Left ventricle myocardium superior (tissue), 1 donor: Measurements from ENCODE around the gene RND3. TPM values are rescaled to one million over a fixed set of nuclear protein-coding genes. Genes with fewer than 3 reads are reported as not detected.

ENCODE experiments used
- ATAC-seq: fragments of 200-7000 bp; cut with Tn5 transposase; one replicate; pipeline ENCODE4 v1.9.1; 2020; ENCODE audit warnings: mild to moderate bottlenecking, moderate library complexity
- DNase-seq: peaks from one replicate; pipeline ENCODE4 v3.0.0-alpha.2; 2020
- intact Hi-C: fragments of 100-400 bp; cut with micrococcal nuclease; formaldehyde crosslinking; loops from one replicate; pipeline ENCODE4 v1.11.0; 2022
- total RNA-seq: library from RNA; stranded (reverse); fragmentation: NEBNext Ultra II Directional; extraction: Animal tissue kit (Norgen Biotek cat#: 25700); gene quantifications from one replicate; pipeline ENCODE4 v1.2.1, GENCODE V29; 2021
- donor health status: DM: no; HTN: yes; CAD: no; lungs with severe emphysema.

RND3 gene
- total RNA-seq, 1 donor from 2014 or later = 25.1 TPM

DNA sequence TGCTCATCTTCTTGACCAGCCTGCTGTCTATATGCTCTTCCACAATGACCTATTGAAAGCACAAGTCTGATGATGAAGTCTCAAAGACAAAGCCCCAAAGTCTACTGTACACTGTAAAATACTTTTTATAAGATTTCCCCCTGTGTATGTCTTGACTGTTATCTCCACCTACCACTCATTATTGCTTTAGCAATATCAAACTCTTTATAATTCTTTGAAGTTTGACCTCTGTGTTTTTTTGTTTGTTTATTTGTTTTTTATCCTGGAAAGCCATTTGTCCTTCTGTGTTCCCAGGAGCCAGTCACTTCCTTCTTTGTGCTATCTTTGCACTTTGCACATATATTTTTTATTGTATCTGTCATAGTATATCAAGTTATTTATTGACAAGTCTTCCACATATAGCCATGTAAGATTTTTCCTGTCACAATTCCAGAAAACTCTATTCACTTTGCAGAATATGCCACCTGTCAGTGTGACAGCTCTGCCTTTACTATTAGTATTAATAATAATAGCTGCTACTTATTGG is 66.3 kb downstream of the RND3 start:
- intact Hi-C loops = no loop called here
- DNase-seq (no peak), ATAC-seq (no peak)

GRCh38 chr2:150418916-150419315 is 68.6 kb downstream of the RND3 start:
- ATAC-seq (no peak), DNase-seq (no peak)
- intact Hi-C loops = no loop called here
